ENCODE results near the gene TMEM186. TPM values are rescaled to one million over a fixed set of nuclear protein-coding genes. Genes with fewer than 3 reads are reported as not detected.
A peak's percentile ranks its signal among the peaks of the same experiment; 100 is the strongest.

The TMEM186 gene
- total and polyA plus RNA-seq, 2 experiments from 2014 or later = 4.9 to 10.8 TPM

- peaks cover 9% of the 10 kb centered on the region; the same call in 1 of the 2 replicates for H3K36me3 ChIP-seq (ENCODE audit: low read depth)
- peaks cover 74% of the 10 kb centered on the region for H3K79me2 ChIP-seq (ENCODE audit: insufficient read depth)
- 96 to 97% methylated on average over 9 of the region's 9 CpGs for WGBS, 2 experiments (ENCODE audit: low coverage in 1 of 2, low lambda C conversion rate in 2 of 2, missing lambda C conversion rate in 2 of 2)
- H3K9me3 ChIP-seq (ENCODE audit: low read depth) = no peaks in the 10 kb centered on the region
- DNase-seq = no peak
- no peak overlapping the region for H3K27ac ChIP-seq
- H3K9ac ChIP-seq = no peak overlapping the region
- in situ Hi-C loops (cut with MboI) = no loop called here
- H2AFZ ChIP-seq = no peak overlapping the region
- no peaks in the 10 kb centered on the region for H3K9me2 ChIP-seq (ENCODE audit: insufficient read depth)
- H3K4me1 ChIP-seq (ENCODE audit: insufficient read depth) = peaks cover 12% of the 10 kb centered on the region
- no peak overlapping the region for H3K4me2 ChIP-seq (ENCODE audit: unreplicated experiment)
- peaks cover 23% of the 10 kb centered on the region for H3F3A ChIP-seq (ENCODE audit: insufficient read depth)
- no peaks in the 10 kb centered on the region; the same call in 1 of the 2 replicates for H4K20me1 ChIP-seq (ENCODE audit: insufficient read depth)
- no peaks in the 10 kb centered on the region for H3K27me3 ChIP-seq (replicated peaks; ENCODE audit: insufficient read depth)
- H3K4me3 ChIP-seq = no peak overlapping the region
- TF ChIP-seq EZH2phosphoT487 (IDR thresholded peaks at IDR 0.05; ENCODE audit: insufficient read depth, low read depth) = no peak
- no peak for TF ChIP-seq EZH2 (IDR thresholded peaks at IDR 0.05; ENCODE audit: insufficient read depth, poor library complexity, severe bottlenecking)
These were observed 34.0 kb upstream of the TMEM186 start for GRCh38 chr16:8831450-8831849.

GRCh38 chr16:8828541-8829165 is 31.2 kb upstream of the TMEM186 start:
- Histone ChIP-seq H3K4me2 (ENCODE audit: unreplicated experiment) (no peak overlapping the region), H3K9me2 (ENCODE audit: insufficient read depth) (no peaks in the 10 kb centered on the region), H3K27ac (no peak overlapping the region), H2AFZ (no peak overlapping the region), H4K20me1 (ENCODE audit: insufficient read depth) (no peaks in the 10 kb centered on the region), H3K4me1 (ENCODE audit: insufficient read depth) (0 out of 2 replicates have a peak, but pooled peaks cover 5% of the 10 kb centered on the region), H3K27me3 (replicated peaks; ENCODE audit: insufficient read depth) (no peaks in the 10 kb centered on the region), H3K79me2 (ENCODE audit: insufficient read depth) (peaks cover 83% of the 10 kb centered on the region), H3F3A (ENCODE audit: insufficient read depth) (peaks cover 30% of the 10 kb centered on the region), H3K9ac (no peak overlapping the region), H3K9me3 (ENCODE audit: low read depth) (no peaks in the 10 kb centered on the region), H3K36me3 (ENCODE audit: low read depth) (peaks cover 32% of the 10 kb centered on the region), H3K4me3 (no peak overlapping the region)
- in situ Hi-C loops (cut with MboI) = no loop called here
- TF ChIP-seq EZH2phosphoT487 (IDR thresholded peaks at IDR 0.05; ENCODE audit: insufficient read depth, low read depth) (no peak), EZH2 (IDR thresholded peaks at IDR 0.05; ENCODE audit: insufficient read depth, poor library complexity, severe bottlenecking) (no peak)
- DNase-seq = peak; percentile 37
- WGBS, 2 experiments (ENCODE audit: low coverage in 1 of 2, low lambda C conversion rate in 2 of 2, missing lambda C conversion rate in 2 of 2) = 90 to 94% methylated on average over 8 of the region's 8 CpGs

- H3K27me3 ChIP-seq (replicated peaks; ENCODE audit: insufficient read depth) = no peaks in the 10 kb centered on the region
- TF ChIP-seq EZH2 (IDR thresholded peaks at IDR 0.05; ENCODE audit: insufficient read depth, poor library complexity, severe bottlenecking) = no peak
- no peak for TF ChIP-seq EZH2phosphoT487 (IDR thresholded peaks at IDR 0.05; ENCODE audit: insufficient read depth, low read depth)
- no peak overlapping the region for H3K4me3 ChIP-seq
- H3K79me2 ChIP-seq (ENCODE audit: insufficient read depth) = peaks cover 84% of the 10 kb centered on the region
- H3F3A ChIP-seq (ENCODE audit: insufficient read depth) = peaks cover 38% of the 10 kb centered on the region
- no peak for DNase-seq
- no peak overlapping the region for H2AFZ ChIP-seq
- no peak overlapping the region for H3K9ac ChIP-seq
- no peaks in the 10 kb centered on the region for H3K9me3 ChIP-seq (ENCODE audit: low read depth)
- WGBS, 2 experiments (ENCODE audit: low coverage in 1 of 2, low lambda C conversion rate in 2 of 2, missing lambda C conversion rate in 2 of 2) = 96 to 100% methylated on average over 3 of the region's 3 CpGs
- H3K36me3 ChIP-seq (ENCODE audit: low read depth) = peaks cover 39% of the 10 kb centered on the region
- H3K4me2 ChIP-seq (ENCODE audit: unreplicated experiment) = no peak overlapping the region
- in situ Hi-C loops (cut with MboI) = no loop called here
- no peaks in the 10 kb centered on the region for H3K9me2 ChIP-seq (ENCODE audit: insufficient read depth)
- 0 out of 2 replicates have a peak, but pooled peaks cover 3% of the 10 kb centered on the region for H3K4me1 ChIP-seq (ENCODE audit: insufficient read depth)
- H3K27ac ChIP-seq = no peak overlapping the region
- no peaks in the 10 kb centered on the region for H4K20me1 ChIP-seq (ENCODE audit: insufficient read depth)
These were observed 28.9 kb upstream of the TMEM186 start for GRCh38 chr16:8826278-8826879.

- Histone ChIP-seq H3K27me3 (replicated peaks; ENCODE audit: insufficient read depth) (no peaks in the 10 kb centered on the region), H3K27ac (no peak overlapping the region), H3K36me3 (ENCODE audit: low read depth) (peaks cover 67% of the 10 kb centered on the region), H3K79me2 (ENCODE audit: insufficient read depth) (peaks cover 94% of the 10 kb centered on the region), H3K4me1 (ENCODE audit: insufficient read depth) (0 out of 2 replicates have a peak, but pooled peaks cover 2% of the 10 kb centered on the region), H3K4me2 (ENCODE audit: unreplicated experiment) (no peak overlapping the region), H3F3A (ENCODE audit: insufficient read depth) (peaks cover 41% of the 10 kb centered on the region; the same call in 1 of the 2 replicates), H3K9ac (no peak overlapping the region), H4K20me1 (ENCODE audit: insufficient read depth) (no peaks in the 10 kb centered on the region), H3K9me3 (ENCODE audit: low read depth) (no peaks in the 10 kb centered on the region), H3K4me3 (no peak overlapping the region), H2AFZ (no peak overlapping the region), H3K9me2 (ENCODE audit: insufficient read depth) (no peaks in the 10 kb centered on the region)
- WGBS, 2 experiments (ENCODE audit: low coverage in 1 of 2, low lambda C conversion rate in 2 of 2, missing lambda C conversion rate in 2 of 2) = 85 to 90% methylated on average over 3 of the region's 3 CpGs
- TF ChIP-seq EZH2 (IDR thresholded peaks at IDR 0.05; ENCODE audit: insufficient read depth, poor library complexity, severe bottlenecking) = no peak
- no peak for TF ChIP-seq EZH2phosphoT487 (IDR thresholded peaks at IDR 0.05; ENCODE audit: insufficient read depth, low read depth)
- in situ Hi-C loops (cut with MboI) = no loop called here
- no peak for DNase-seq
These were observed 25.0 kb upstream of the TMEM186 start for GRCh38 chr16:8822403-8822802.

Measured in GM23248 (cell line).